PC-9 (cell line): ENCODE results near the gene MBTPS2.

Experiments used
- CTCF ChIP-seq: fragments of 200-600 bp; sonication (generic); conservative IDR thresholded peaks from 2 replicates; pipeline ENCODE4 v1.6.1; 2017; ENCODE audit warnings: mixed run types, antibody characterized with exemption, mild to moderate bottlenecking, moderate library complexity
- EZH2 ChIP-seq: fragments of 200-600 bp; sonication (generic); IDR thresholded peaks from 2 replicates; pipeline ENCODE4 v1.8.0; 2017; ENCODE audit warnings: antibody characterized with exemption, low read depth

DNA sequence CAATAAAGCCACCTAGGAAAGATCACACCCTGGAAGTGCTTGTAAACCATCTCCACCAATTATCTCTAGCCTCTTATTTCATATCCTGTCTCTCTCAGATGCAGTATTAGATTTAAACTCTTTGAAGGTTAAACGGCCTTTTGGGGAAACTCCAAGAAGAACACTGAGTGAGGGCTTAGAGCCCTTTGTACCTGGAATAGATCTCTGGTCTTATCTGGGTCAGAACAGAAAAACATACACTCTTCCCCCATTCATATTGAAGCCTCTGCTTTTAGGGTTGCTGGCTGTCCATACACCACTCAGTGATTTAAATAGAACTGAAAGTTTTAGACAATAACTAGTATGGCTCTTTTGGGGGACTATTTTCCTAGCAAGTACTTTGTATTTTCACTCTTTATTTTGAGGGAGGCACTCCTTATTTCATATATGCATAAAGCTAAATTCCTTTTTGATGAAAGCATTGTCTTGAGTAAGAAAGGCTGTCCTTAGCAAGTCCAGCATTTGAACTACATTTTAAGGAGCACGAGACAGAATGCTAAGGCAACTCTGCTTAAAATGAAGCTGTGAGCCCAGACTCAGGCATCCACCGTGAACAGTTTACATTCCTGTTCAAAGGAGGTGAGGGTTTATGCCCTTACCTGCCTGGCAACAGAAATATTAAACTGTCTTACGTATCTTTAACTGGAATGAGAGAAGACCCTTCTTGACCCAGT lies 33.8 kb downstream of the MBTPS2 start:
- no peak for TF ChIP-seq CTCF
- no peak for TF ChIP-seq EZH2
